HG03280 (cell line): Measurements from ENCODE around the gene EXO1.

Experiments used
- ATAC-seq: cut with Tn5 transposase; IDR thresholded peaks from one replicate; pipeline ENCODE4 v1.9.1; 2021; ENCODE audit warnings: mild to moderate bottlenecking, moderate library complexity; ENCODE audit not compliant: unreplicated experiment

The EXO1 gene

GRCh38 chr1:241881440-241881839 is 33.4 kb downstream of the EXO1 start:
- no peak for ATAC-seq

DNA sequence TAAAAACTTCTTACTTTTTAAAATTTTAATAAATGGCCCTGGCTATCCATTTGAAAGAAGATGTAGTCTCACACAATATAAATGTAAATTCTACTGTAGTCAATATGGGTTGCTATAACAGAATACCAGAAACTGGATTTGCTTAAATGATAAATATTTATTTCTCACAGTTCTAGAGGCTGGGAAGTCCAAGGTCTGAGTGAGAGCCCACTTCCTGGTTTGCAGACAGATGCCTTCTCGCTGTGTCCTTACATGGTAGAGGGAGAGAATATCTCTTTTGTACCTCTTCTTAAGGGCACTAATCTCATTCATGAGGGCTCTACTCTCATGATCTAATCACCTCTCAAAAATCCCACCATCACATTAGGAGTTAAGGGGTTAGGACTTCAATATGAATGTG is 35.2 kb downstream of the EXO1 start:
- ATAC-seq = no peak

- no peak for ATAC-seq
Observed at GRCh38 chr1:241888232-241888631, 40.2 kb downstream of the EXO1 start.

GRCh38 chr1:241891296-241891695 is 43.3 kb downstream of the EXO1 start:
- no peak for ATAC-seq

GRCh38 chr1:241894016-241894415 is 46.0 kb downstream of the EXO1 start:
- no peak for ATAC-seq

- no peak for ATAC-seq
Observed at GRCh38 chr1:241895013-241895412, 47.0 kb downstream of the EXO1 start.

- ATAC-seq = no peak
Observed at GRCh38 chr1:241896670-241896962, 48.6 kb downstream of the EXO1 start.

- no peak for ATAC-seq
Observed at GRCh38 chr1:241899210-241899609, 51.2 kb downstream of the EXO1 start.

DNA sequence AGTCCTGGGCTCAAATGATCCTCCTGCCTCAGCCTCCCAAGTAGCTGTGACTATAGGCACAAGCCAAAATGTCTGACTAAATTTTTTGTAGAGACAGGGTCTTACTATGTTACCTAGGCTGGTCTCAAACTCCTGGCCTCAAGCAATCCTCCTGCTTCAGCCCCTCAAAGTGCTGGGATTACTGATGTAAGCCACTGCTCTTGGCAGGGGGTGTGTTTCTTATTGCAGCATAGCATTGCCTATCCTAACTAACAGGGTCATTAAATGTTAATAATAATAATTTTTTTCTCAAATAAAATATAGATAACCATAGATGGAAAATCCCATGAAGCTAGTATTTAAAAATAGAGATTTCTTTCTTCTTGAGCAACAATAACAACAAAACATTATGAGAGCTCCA is 52.4 kb downstream of the EXO1 start:
- ATAC-seq = no peak

- no peak for ATAC-seq
Observed at GRCh38 chr1:241902391-241903065, 54.5 kb downstream of the EXO1 start.

GRCh38 chr1:241916196-241916595 is 68.2 kb downstream of the EXO1 start:
- ATAC-seq = no peak

DNA sequence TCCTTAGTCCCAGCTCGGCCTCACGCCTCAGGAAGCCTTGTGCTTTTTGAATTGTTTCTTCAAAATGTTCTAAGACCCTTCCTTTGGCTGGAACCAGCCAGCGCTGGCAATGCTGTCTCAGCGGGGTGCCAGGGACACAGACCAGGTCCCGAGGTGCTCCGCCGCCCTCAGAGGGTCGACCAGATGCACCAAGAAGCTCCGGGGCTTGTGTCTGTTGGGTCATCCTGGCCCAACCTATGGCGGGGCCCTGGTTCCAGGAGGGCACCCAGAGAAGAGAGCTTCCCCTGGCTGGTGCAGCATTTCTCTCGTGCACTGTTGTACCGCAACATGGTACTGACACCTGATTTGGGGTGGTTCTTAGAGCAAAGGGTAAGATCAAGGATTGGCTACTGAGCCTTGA is 69.5 kb downstream of the EXO1 start:
- ATAC-seq = no peak

GRCh38 chr1:241918879-241919278 is 70.9 kb downstream of the EXO1 start:
- ATAC-seq = no peak

DNA sequence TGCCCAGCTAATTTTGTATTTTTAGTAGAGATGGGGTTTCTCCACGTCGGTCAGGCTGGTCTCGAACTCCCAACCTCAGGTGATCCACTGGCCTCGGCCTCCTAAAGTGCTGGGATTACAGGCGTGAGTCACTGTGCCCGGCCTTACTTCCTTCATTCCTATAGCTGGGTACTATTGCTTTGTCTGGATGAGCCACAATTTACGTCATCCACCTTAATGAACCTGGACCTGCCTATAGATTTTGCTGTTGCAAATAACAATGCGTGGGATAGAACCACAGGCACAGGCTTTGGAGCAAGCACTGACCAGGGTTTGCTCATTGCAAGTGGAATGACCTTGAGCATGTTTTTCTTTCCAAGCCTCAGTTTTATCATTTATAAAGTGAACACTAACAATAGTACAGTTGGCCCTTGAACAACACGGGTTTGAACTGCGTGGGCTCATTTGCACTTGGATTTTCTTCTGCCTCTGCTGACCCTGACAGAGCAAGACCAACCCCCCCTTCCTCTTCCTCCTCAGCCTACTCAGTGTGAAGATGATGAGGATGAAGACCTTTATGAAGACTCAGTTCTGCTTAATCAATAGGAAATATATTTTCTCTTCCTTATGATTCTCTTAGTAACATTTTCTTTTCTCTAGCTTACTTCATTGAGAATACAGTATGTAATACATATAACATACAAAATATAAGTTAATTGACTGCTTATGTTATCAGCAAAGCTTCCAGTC is 76.2 kb downstream of the EXO1 start:
- ATAC-seq = no peak

DNA sequence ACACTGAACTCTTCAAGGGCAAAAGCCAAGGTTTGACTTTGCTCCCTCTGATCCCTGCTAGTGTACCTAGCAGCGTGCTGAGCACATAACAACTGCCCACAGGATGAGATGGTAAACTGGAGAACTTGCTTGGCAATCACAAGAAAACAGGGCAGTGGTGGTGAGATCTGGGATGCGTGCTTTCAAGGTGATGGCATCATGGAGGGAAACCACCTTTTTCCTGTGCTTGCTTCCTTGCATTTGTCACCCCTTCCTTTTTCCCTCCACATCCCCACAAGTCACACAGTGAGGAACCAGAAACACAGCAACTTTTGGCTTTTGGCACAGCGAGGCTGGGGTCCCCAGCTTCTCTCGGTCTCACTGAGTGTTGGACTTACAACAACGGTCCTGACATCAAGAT is 78.1 kb downstream of the EXO1 start:
- no peak for ATAC-seq

GRCh38 chr1:241927321-241927720 is 79.3 kb downstream of the EXO1 start:
- ATAC-seq = no peak

DNA sequence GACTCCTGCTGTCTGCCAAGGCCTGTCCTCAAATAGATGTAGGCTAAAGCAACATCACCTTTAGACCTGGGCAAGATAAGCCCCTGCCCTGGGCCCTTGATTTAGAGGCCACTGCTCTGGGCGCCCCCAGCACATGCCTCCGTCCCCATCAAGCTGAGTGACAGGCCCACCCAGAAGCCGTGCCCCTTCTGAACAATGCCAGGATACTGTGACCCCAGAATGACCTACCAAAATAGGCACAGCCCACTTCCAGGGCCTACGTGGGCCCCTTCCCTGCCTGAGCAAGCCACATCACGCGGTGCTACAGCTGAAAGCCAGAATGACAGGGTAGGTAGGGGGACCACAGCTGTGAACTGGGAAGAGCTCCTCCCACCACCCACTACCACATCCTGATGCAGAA is 84.8 kb downstream of the EXO1 start:
- no peak for ATAC-seq

DNA sequence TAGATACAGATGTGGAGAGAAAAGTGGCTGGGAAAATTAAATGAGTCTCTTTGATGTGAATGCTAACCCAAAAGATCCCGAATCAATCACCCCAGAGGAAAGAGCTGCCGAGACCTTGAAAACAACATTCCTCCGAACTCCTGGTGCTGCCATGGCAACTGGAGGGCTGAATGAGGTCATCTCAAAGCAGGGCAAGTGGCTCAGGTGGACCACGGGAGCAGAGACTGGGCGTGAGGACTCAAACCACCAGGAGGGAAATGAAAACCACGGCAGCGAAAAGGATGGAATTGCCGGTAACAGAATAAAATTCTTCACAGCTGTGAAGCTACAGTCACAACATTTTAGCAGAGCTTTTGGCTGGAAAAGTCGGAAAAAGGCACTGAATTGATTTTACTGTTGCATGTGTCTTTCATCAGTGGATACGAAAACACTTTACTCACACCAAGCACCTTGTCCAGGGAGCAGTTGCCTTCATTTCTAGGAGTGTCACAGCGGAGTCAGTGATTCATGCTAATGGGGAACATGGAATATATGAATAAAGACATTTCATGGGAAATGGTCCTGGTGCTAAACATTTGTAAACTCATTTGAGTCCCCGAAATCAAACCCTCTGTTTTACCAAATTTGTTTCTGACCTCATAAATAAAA is 86.3 kb downstream of the EXO1 start:
- ATAC-seq = no peak

DNA sequence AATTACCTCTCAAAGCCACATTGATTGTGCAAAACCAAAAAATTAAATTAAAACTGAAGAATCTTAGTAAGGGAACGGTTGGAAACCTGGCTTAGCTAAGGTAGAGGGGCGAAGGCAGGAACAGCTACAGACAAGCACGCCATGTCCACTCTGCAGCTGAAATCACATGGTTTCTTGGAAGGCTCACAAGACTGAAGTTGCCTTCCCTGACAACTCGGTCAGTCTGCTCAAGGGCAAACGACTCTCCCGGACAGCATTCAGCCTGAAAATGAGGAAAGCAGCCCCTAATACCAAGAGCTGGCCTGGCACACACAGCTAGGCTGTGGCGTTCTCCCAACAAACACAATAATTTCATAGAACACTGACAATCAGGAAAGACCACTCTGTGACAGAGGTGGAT is 86.9 kb downstream of the EXO1 start:
- no peak for ATAC-seq
